Neuronal stem cell (in vitro differentiated cells): Measurements from ENCODE around the gene SNAI3.
A peak's percentile ranks its signal among the peaks of the same experiment; 100 is the strongest.

Experiments
- DNase-seq: peaks from one replicate; pipeline ENCODE4 v3.0.0-alpha.2; 2013; ENCODE audit warnings: low spot score
- H2AFZ ChIP-seq: one replicate; pipeline ENCODE4 v1.6.1; 2013; ENCODE audit warnings: mild to moderate bottlenecking, low read length, inconsistent platforms
- H2AK5ac ChIP-seq: 2 replicates; pipeline ENCODE4 v1.6.1; 2013; ENCODE audit warnings: low read depth, mild to moderate bottlenecking, inconsistent platforms, low read length, moderate library complexity, mixed read lengths
- H2BK120ac ChIP-seq: 2 replicates; pipeline ENCODE4 v1.6.1; 2013; ENCODE audit warnings: low read depth, mild to moderate bottlenecking, inconsistent platforms, low read length, moderate library complexity, mixed read lengths
- H2BK12ac ChIP-seq: one replicate; pipeline ENCODE4 v1.6.1; 2013; ENCODE audit warnings: low read length, inconsistent platforms
- H2BK15ac ChIP-seq: 2 replicates; pipeline ENCODE4 v1.6.1; 2013; ENCODE audit warnings: mild to moderate bottlenecking, low read length, inconsistent platforms, mixed read lengths
- H2BK5ac ChIP-seq: one replicate; pipeline ENCODE4 v1.6.1; 2013; ENCODE audit warnings: inconsistent platforms, mild to moderate bottlenecking, low read length, moderate library complexity
- H3K14ac ChIP-seq: one replicate; pipeline ENCODE4 v1.6.1; 2013; ENCODE audit warnings: low read length, inconsistent platforms
- H3K18ac ChIP-seq: 2 replicates; pipeline ENCODE4 v1.6.1; 2013; ENCODE audit warnings: low read length, inconsistent platforms
- H3K23ac ChIP-seq: 2 replicates; pipeline ENCODE4 v1.6.1; 2013; ENCODE audit warnings: low read depth, mild to moderate bottlenecking, mixed read lengths, low read length, inconsistent platforms; ENCODE audit not compliant: poor library complexity
- H3K27ac ChIP-seq: replicated peaks from 3 replicates; pipeline ENCODE4 v1.5.1; 2013; ENCODE audit warnings: low read length, inconsistent platforms
- H3K27me3 ChIP-seq, 3 experiments: 2 replicates each; pipeline ENCODE4 v1.6.1; 2013; ENCODE audit warnings: low read length in 3 of 3, mild to moderate bottlenecking in 2 of 3, inconsistent platforms in 1 of 3, low read depth in 1 of 3, mixed read lengths in 1 of 3, moderate library complexity in 1 of 3; ENCODE audit not compliant: control insufficient read depth in 3 of 3, insufficient read depth in 3 of 3
- H3K36me3 ChIP-seq, 2 donors: replicated peaks in 1 of 2; 2 replicates each; pipeline ENCODE4 v1.6.1; 2013; ENCODE audit warnings: low read length in 2 of 2; ENCODE audit not compliant: control insufficient read depth in 2 of 2, insufficient read depth in 2 of 2
- H3K4ac ChIP-seq: 2 replicates; pipeline ENCODE4 v1.6.1; 2013; ENCODE audit warnings: inconsistent platforms, mild to moderate bottlenecking, low read length, moderate library complexity
- H3K4me1 ChIP-seq, 2 donors: 1 replicate in 1 of 2; 2 replicates in 1 of 2; pipeline ENCODE4 v1.6.1; 2013; ENCODE audit warnings: low read length in 2 of 2, low read depth in 1 of 2; ENCODE audit not compliant: control insufficient read depth in 2 of 2, insufficient read depth in 1 of 2
- H3K4me2 ChIP-seq: one replicate; pipeline ENCODE4 v1.6.1; 2013; ENCODE audit warnings: mild to moderate bottlenecking, low read length, inconsistent platforms; ENCODE audit not compliant: insufficient read depth, poor library complexity, severe bottlenecking
- H3K4me3 ChIP-seq, 2 donors: 2 replicates each; pipeline ENCODE4 v1.5.1; 2013; ENCODE audit warnings: low read length in 2 of 2, mild to moderate bottlenecking in 2 of 2, inconsistent platforms in 1 of 2, moderate library complexity in 1 of 2
- H3K79me1 ChIP-seq: one replicate; pipeline ENCODE4 v1.6.1; 2013; ENCODE audit warnings: low read depth, mild to moderate bottlenecking, inconsistent platforms, low read length, moderate library complexity
- H3K9ac ChIP-seq: one replicate; pipeline ENCODE4 v1.6.1; 2013; ENCODE audit warnings: mild to moderate bottlenecking, low read depth, low read length, inconsistent platforms; ENCODE audit not compliant: poor library complexity
- H3K9me3 ChIP-seq, 2 donors: replicated peaks in 1 of 2; 2 replicates each; pipeline versions ENCODE3 to v1.6.1; 2013; ENCODE audit warnings: low read length in 2 of 2, mild to moderate bottlenecking in 2 of 2, inconsistent platforms in 1 of 2, low read depth in 1 of 2, mixed read lengths in 1 of 2, moderate library complexity in 1 of 2; ENCODE audit not compliant: control insufficient read depth in 2 of 2, insufficient read depth in 1 of 2
- H4K8ac ChIP-seq: one replicate; pipeline ENCODE4 v1.6.1; 2013; ENCODE audit warnings: low read depth, mild to moderate bottlenecking, inconsistent platforms, low read length, moderate library complexity
- H4K91ac ChIP-seq: one replicate; pipeline ENCODE4 v1.6.1; 2013; ENCODE audit warnings: low read length, low read depth, mild to moderate bottlenecking, inconsistent platforms; ENCODE audit not compliant: poor library complexity
- WGBS, 2 donors: extraction: QIAGEN DNeasy Blood & Tissue Kit; methylation state at CpG; one replicate each; pipeline ENCODE4 v1.1.7; 2013; ENCODE audit warnings: missing lambda C conversion rate in 2 of 2, mixed read lengths in 1 of 2; ENCODE audit not compliant: insufficient read length in 2 of 2, insufficient replicate concordance in 1 of 2; ENCODE audit errors: extremely low coverage in 2 of 2; 5-methylcytosine and 5-hydroxymethylcytosine counted together

Gene SNAI3

GRCh38 chr16:88697116-88697830 lies 11.0 kb upstream of the SNAI3 start:
- no peak overlapping the region for H3K9ac ChIP-seq
- H2BK5ac ChIP-seq: no peak overlapping the region
- peaks cover 15 to 44% of the 10 kb centered on the region in 2 donors for H3K36me3 ChIP-seq
- no peak overlapping the region for H3K4me3 ChIP-seq
- H3K4me2 ChIP-seq: no peak overlapping the region
- no peak overlapping the region for H3K18ac ChIP-seq
- no peak overlapping the region for H2AFZ ChIP-seq
- H3K79me1 ChIP-seq: peaks cover 18% of the 10 kb centered on the region
- no peak overlapping the region for H2BK12ac ChIP-seq
- H3K23ac ChIP-seq: no peak overlapping the region
- no peak overlapping the region for H3K14ac ChIP-seq
- H2BK15ac ChIP-seq: no peak overlapping the region
- H2BK120ac ChIP-seq: no peak overlapping the region
- no peak overlapping the region for H4K8ac ChIP-seq
- WGBS, 2 donors: no CpG with 5 or more reads among the region's 47 CpGs
- H3K27me3 ChIP-seq: peaks cover 0 to 10% (median 0%) of the 10 kb centered on the region in 3 experiments
- no peak overlapping the region for H4K91ac ChIP-seq
- H3K9me3 ChIP-seq: no peaks in the 10 kb centered on the region
- no peak overlapping the region for H2AK5ac ChIP-seq
- no peak overlapping the region for H3K27ac ChIP-seq
- no peak for DNase-seq
- H3K4me1 ChIP-seq: peaks cover 0 to 3% of the 10 kb centered on the region in 2 donors
- no peak overlapping the region for H3K4ac ChIP-seq

- Histone ChIP-seq H3K79me1 (peaks cover 13% of the 10 kb centered on the region), H2AK5ac (no peak overlapping the region), H3K27ac (no peak overlapping the region), H3K4me3 (no peak overlapping the region), H3K18ac (no peak overlapping the region), H3K4me2 (no peak overlapping the region), H3K36me3 (peaks cover 15 to 39% of the 10 kb centered on the region in 2 donors), H3K4ac (no peak overlapping the region), H3K14ac (no peak overlapping the region), H2BK12ac (no peak overlapping the region), H4K8ac (no peak overlapping the region), H2BK120ac (no peak overlapping the region), H2BK15ac (no peak overlapping the region), H3K23ac (no peak overlapping the region), H4K91ac (no peak overlapping the region), H3K27me3 (peaks cover 0 to 12% (median 0%) of the 10 kb centered on the region in 3 experiments), H2AFZ (no peak overlapping the region), H3K9me3 (no peaks in the 10 kb centered on the region), H3K9ac (no peak overlapping the region), H2BK5ac (no peak overlapping the region), H3K4me1 (peaks cover 0 to 3% of the 10 kb centered on the region in 2 donors)
- no CpG with 5 or more reads among the region's 14 CpGs for WGBS, 2 donors
- no peak for DNase-seq
Observed at GRCh38 chr16:88696441-88696840, 10.1 kb upstream of the SNAI3 start.

GRCh38 chr16:88695753-88696152 lies 9.4 kb upstream of the SNAI3 start:
- Histone ChIP-seq H2BK12ac (no peak overlapping the region), H4K8ac (no peak overlapping the region)
- no CpG with 5 or more reads among the region's 7 CpGs for WGBS, 2 donors

DNA sequence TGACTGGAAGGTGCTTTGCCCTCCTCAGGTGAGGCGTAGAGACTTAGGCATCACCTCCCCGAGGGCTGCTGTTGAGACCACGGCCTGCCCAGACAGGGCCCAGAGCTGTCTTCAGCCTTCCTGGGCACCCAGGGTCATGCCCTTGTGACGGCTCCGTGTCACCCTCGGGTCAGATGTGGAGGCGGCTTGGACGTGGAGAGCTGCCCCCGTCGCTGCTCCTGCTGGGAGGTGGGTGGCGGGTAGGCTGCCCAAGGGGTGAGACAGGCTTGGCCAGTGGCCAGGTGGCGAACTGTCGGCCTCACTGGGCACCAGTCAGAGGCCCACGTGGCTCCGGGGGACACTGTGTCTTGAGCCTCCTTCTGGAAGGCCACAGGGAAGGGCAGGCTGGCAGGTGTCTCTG lies 8.9 kb upstream of the SNAI3 start:
- Histone ChIP-seq H3K4ac (no peak overlapping the region), H3K23ac (peak overlapping the region; percentile 65), H4K91ac (no peak overlapping the region), H2BK12ac (no peak overlapping the region), H3K9ac (peak overlapping the region; percentile 77), H3K27me3 (peaks cover 0 to 24% (median 0%) of the 10 kb centered on the region in 3 experiments), H3K4me1 (no peaks in the 10 kb centered on the region), H3K4me3 (no peak overlapping the region), H2AK5ac (no peak overlapping the region), H3K36me3 (peaks cover 12 to 35% of the 10 kb centered on the region in 2 donors), H3K18ac (no peak overlapping the region), H3K79me1 (peaks cover 14% of the 10 kb centered on the region), H2AFZ (no peak overlapping the region), H4K8ac (no peak overlapping the region), H3K9me3 (no peaks in the 10 kb centered on the region), H3K27ac (no peak overlapping the region), H3K4me2 (no peak overlapping the region), H3K14ac (no peak overlapping the region), H2BK5ac (no peak overlapping the region), H2BK15ac (no peak overlapping the region), H2BK120ac (no peak overlapping the region)
- no peak for DNase-seq
- no CpG with 5 or more reads among the region's 15 CpGs for WGBS, 2 donors

More at GRCh38 chr16:88695753-88696152, 9.4 kb upstream of the SNAI3 start:
- H2BK120ac ChIP-seq: no peak overlapping the region
- peak overlapping the region; percentile 34 for H3K23ac ChIP-seq
- H2AFZ ChIP-seq: no peak overlapping the region
- H3K27me3 ChIP-seq: peaks cover 0 to 18% (median 0%) of the 10 kb centered on the region in 3 experiments
- no peak overlapping the region for H2AK5ac ChIP-seq
- no peak overlapping the region for H3K18ac ChIP-seq
- H3K4me1 ChIP-seq: no peaks in the 10 kb centered on the region
- no peaks in the 10 kb centered on the region for H3K9me3 ChIP-seq
- no peak overlapping the region for H3K27ac ChIP-seq
- H3K9ac ChIP-seq: no peak overlapping the region
- no peak overlapping the region for H3K14ac ChIP-seq
- H2BK15ac ChIP-seq: no peak overlapping the region
- no peak overlapping the region for H4K91ac ChIP-seq
- H3K4ac ChIP-seq: no peak overlapping the region
- H3K4me2 ChIP-seq: no peak overlapping the region
- peaks cover 14% of the 10 kb centered on the region for H3K79me1 ChIP-seq
- H2BK5ac ChIP-seq: no peak overlapping the region
- peaks cover 15 to 39% of the 10 kb centered on the region in 2 donors for H3K36me3 ChIP-seq
- no peak overlapping the region for H3K4me3 ChIP-seq
- DNase-seq: no peak
